Measurements from ENCODE around the gene C5AR2. TPM values are rescaled to one million over a fixed set of nuclear protein-coding genes. Genes with fewer than 3 reads are reported as not detected.
A peak's percentile ranks its signal among the peaks of the same experiment; 100 is the strongest.

The C5AR2 gene
- polyA plus RNA-seq, 1 donor from 2014 or later, result not detected

- Histone ChIP-seq H3K9me2 (ENCODE audit: insufficient read depth, low read length) (no peaks in the 10 kb centered on the region), H3K27me3 (ENCODE audit: insufficient read depth, low read depth, low read length) (no peaks in the 10 kb centered on the region), H3K79me2 (replicated peaks; ENCODE audit: insufficient read depth, low read length) (peaks cover 12% of the 10 kb centered on the region), H2AFZ (ENCODE audit: low read depth, low read length) (no peak overlapping the region), H3K4me2 (ENCODE audit: low read length) (no peak overlapping the region), H3K9me3 (ENCODE audit: low read length) (no peaks in the 10 kb centered on the region), H3K36me3 (ENCODE audit: insufficient read depth, low read length) (no peaks in the 10 kb centered on the region), H3K4me3 (ENCODE audit: low read length) (peak overlapping the region; percentile 31), H4K20me1 (ENCODE audit: insufficient read depth) (no peaks in the 10 kb centered on the region), H3K9ac (ENCODE audit: low read length) (no peak overlapping the region), H3F3A (ENCODE audit: insufficient read depth, low read length, poor library complexity, severe bottlenecking) (no peaks in the 10 kb centered on the region), H3K27ac (ENCODE audit: low read length) (peak overlapping the region; percentile 33)
- TF ChIP-seq REST (IDR thresholded peaks at IDR 0.05; ENCODE audit: borderline replicate concordance), result no peak
- TF ChIP-seq EP300 (conservative IDR thresholded peaks at IDR 0.05; ENCODE audit: poor library complexity, severe bottlenecking), result no peak
- no peak for TF ChIP-seq RAD21 (conservative IDR thresholded peaks at IDR 0.05)
- TF ChIP-seq POLR2AphosphoS5 (IDR thresholded peaks at IDR 0.05), result no peak
- no peak for TF ChIP-seq EZH2 (IDR thresholded peaks at IDR 0.05; ENCODE audit: borderline replicate concordance, insufficient read depth, low read length, poor library complexity, severe bottlenecking)
- no peak for TF ChIP-seq TAF1 (IDR thresholded peaks at IDR 0.05; ENCODE audit: low read depth)
- TF ChIP-seq, protein P1, sequence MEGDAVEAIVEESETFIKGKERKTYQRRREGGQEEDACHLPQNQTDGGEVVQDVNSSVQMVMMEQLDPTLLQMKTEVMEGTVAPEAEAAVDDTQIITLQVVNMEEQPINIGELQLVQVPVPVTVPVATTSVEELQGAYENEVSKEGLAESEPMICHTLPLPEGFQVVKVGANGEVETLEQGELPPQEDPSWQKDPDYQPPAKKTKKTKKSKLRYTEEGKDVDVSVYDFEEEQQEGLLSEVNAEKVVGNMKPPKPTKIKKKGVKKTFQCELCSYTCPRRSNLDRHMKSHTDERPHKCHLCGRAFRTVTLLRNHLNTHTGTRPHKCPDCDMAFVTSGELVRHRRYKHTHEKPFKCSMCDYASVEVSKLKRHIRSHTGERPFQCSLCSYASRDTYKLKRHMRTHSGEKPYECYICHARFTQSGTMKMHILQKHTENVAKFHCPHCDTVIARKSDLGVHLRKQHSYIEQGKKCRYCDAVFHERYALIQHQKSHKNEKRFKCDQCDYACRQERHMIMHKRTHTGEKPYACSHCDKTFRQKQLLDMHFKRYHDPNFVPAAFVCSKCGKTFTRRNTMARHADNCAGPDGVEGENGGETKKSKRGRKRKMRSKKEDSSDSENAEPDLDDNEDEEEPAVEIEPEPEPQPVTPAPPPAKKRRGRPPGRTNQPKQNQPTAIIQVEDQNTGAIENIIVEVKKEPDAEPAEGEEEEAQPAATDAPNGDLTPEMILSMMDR (IDR thresholded peaks at IDR 0.05; ENCODE audit: poor library complexity, severe bottlenecking), result no peak
- TF ChIP-seq SMC3 (conservative IDR thresholded peaks at IDR 0.05; ENCODE audit: poor library complexity), result no peak
- TF ChIP-seq MXI1 (conservative IDR thresholded peaks at IDR 0.05; ENCODE audit: poor library complexity, severe bottlenecking), result no peak
Observed at GRCh38 chr19:47351548-47351947, 19.6 kb downstream of the C5AR2 start.

GRCh38 chr19:47352095-47352494 is 20.1 kb downstream of the C5AR2 start:
- Histone ChIP-seq H3K36me3 (ENCODE audit: insufficient read depth, low read length) (no peaks in the 10 kb centered on the region), H3K27me3 (ENCODE audit: insufficient read depth, low read depth, low read length) (no peaks in the 10 kb centered on the region), H3K4me2 (ENCODE audit: low read length) (no peak overlapping the region), H3K4me3 (ENCODE audit: low read length) (no peak overlapping the region), H3K9me2 (ENCODE audit: insufficient read depth, low read length) (no peaks in the 10 kb centered on the region), H3F3A (ENCODE audit: insufficient read depth, low read length, poor library complexity, severe bottlenecking) (no peaks in the 10 kb centered on the region), H3K9me3 (ENCODE audit: low read length) (no peaks in the 10 kb centered on the region), H4K20me1 (ENCODE audit: insufficient read depth) (no peaks in the 10 kb centered on the region), H3K79me2 (replicated peaks; ENCODE audit: insufficient read depth, low read length) (peaks cover 12% of the 10 kb centered on the region), H3K27ac (ENCODE audit: low read length) (peak overlapping the region; percentile 33), H2AFZ (ENCODE audit: low read depth, low read length) (no peak overlapping the region), H3K9ac (ENCODE audit: low read length) (no peak overlapping the region)
- TF ChIP-seq EP300 (conservative IDR thresholded peaks at IDR 0.05; ENCODE audit: poor library complexity, severe bottlenecking) (no peak), RAD21 (conservative IDR thresholded peaks at IDR 0.05) (no peak), SMC3 (conservative IDR thresholded peaks at IDR 0.05; ENCODE audit: poor library complexity) (no peak), TAF1 (IDR thresholded peaks at IDR 0.05; ENCODE audit: low read depth) (no peak)
